ENCODE results near the gene LENG9.

DNA sequence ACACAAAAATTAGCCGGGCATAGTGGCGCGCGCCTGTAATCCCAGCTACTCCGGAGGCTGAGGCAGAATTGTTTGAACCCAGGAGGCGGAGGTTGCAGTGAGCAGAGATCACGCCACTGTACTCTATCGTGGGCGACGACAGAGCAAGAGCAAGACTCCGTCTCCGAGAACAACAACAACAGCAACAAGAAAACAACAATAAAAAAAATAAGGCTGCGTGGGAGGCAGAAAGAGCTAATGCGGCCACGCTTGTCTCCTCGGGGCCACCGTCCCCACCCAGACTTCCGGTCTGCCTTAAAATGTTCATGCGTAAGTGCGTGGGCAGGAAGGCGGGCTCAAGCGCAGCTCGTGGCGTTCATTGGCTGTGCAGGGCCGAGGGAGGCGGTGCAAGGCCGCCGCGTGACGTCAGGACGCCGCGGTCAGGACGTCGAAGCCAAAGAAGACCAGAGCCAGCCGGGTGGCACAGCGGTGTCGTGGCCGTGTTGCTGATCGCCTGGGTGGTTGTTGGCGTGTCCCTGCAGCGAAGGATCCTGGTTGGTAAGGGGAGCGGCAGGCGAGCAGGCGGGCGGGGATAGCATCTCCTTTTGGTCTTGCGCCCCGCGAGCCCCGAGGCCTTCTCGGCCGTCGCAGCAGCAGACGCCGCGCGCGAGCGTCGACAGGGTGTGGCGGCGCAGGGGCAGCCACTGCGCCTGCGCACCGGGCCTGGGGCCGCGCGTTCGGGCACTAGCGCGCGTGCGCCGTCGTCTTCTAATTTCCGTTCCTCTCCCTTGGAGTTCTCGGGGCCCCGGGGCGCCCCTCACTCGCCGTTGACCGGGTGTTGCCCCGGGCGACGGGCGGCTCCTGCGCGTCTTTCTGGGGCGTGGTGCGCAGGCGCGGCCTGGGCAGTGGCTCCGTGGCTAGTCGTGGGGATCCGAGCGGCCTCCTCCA, 14.5 kb downstream of the LENG9 start, which contains the start of gene LENG8:
- TF ChIP-seq POLR2A (IDR thresholded peaks at IDR 0.05; ENCODE audit: low read depth, low read length) (peak; percentile 91), POLR2AphosphoS5 (IDR thresholded peaks at IDR 0.05; ENCODE audit: low read depth, low read length) (peak; percentile 97), POU2F2 (IDR thresholded peaks at IDR 0.05; ENCODE audit: low read depth, low read length) (peak; percentile 80), TAF1 (IDR thresholded peaks at IDR 0.05; ENCODE audit: low read depth, low read length) (peak; percentile 80)
